Hematopoietic multipotent progenitor cell treated with erythropoietin and hydrocortisone succinate and interleukin-3 and kit ligand, for 17 days (in vitro differentiated cells): ENCODE measurements around the gene RGPD8.
"Not testable (repeated sequence)": the region's sequence is repeated elsewhere in the genome, so short reads cannot be mapped to it uniquely, and the experiment has no call there.

Experiments used
- DNase-seq: peaks from one replicate; pipeline ENCODE4 v3.0.0-alpha.2; 2015; ENCODE audit warnings: low spot score

RGPD8 gene

DNA sequence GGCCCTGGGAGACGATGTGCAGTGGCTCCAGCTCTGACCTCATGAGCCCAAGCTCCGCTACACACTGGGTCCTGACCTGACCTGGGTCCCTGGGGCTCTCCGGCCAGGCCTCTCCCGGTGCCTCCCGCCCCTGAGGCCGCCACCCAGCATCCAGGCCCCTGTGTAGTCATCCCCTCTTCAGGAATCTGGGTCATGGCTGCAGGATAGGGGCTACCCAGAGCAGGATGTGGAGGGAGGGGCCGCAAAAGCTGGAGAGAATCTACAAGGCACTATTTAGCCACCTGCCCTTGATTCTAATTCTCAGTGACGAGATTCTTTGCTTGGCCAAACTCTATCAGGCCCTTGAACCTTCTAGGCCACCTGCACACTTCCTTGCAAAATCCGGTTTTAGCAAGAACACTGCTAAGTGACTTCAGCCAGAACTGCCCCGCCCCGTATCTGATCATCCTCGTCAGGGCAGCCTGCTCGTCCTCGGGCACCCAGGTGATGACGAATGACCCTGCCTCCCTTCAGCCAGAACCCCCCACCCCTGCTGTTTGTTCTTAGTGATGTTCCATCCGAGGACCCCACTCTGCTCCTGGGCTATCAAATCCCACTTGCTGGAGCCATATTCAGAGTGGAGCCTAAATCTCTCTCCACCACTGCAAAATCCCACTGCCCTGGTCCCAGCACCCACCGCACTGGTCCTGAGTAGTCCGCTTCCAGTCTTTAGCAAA, 2.4 kb upstream of the RGPD8 start:
- DNase-seq: not testable (repeated sequence)

DNA sequence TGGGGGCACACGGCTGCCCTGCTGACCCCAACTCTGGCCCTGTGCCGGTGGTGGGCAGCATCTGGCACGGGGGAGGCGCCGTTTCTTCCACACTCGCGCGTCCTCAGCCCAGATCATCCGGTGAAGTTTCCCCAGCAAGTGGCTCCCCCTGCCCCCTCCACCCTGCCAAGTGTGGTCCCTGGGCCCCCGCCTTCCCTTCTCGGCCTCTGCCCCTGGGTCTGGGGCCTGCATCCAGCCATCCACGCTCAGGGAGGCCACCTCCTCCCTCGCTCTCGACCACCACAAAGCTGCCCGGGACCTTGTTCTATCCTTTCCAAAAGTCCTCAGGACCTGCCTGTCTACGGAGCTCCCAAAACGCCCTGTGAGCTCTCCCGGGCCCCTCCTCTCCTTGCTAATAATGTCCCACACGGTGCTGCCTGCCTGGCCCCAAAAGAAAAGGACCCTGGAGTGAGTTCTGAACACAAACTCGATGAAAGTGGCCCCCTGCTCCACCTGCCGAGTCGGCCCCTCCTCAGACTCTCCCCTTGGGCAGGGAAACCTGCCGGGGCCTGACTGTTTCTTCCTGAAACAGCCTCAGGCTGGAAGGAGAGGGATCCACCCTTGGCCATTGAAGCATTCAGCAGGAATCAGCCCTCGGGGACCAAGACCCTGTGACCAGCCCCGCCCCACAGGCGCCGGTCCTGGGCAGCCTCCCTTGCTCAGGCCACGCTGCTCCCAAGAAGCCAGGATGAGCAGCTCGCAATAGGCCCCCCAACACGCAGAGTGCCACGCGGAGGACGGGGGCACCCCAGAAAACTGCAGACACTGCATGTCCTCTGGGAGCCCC, 1.7 kb upstream of the RGPD8 start:
- DNase-seq: not testable (repeated sequence)

DNA sequence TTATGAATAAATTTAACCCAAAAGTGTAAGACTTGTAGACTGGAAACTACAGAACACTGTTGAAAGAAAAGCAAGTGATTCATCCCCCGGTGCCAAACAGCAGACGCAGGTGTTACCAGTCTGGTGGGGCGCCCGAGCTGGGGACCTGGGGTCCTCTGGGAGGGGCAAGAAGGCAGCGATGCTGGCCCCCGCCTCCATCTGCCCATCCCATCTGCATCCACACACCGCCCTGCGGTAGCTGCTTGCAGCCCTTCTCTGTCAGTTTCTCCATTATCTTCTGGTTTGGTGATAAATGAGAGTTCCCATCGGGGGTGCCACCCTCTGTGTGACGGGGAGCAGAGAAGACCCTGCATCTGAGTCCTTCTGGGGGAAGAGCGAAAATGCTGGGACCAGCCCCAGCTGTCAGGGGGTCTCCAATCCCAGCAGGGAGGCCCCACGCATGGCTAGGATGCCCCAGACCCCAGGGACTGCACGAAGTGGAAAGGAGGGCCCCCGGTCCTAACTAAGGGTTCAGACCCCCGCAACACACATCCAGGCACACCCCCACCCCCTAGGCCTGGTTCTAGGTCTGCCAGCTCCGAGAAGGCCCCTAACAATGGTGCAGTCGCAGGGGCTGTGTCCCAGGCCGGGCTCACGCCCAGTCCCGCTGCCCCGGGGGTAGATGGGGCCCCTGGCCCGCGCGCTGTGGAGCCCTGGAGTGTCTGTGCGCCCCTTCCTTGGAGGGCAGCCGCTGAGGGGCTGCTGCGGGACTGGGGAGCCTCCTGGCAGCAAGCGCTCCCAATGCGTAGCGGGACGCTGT, 686 bp upstream of the RGPD8 start:
- DNase-seq: no peak

DNA sequence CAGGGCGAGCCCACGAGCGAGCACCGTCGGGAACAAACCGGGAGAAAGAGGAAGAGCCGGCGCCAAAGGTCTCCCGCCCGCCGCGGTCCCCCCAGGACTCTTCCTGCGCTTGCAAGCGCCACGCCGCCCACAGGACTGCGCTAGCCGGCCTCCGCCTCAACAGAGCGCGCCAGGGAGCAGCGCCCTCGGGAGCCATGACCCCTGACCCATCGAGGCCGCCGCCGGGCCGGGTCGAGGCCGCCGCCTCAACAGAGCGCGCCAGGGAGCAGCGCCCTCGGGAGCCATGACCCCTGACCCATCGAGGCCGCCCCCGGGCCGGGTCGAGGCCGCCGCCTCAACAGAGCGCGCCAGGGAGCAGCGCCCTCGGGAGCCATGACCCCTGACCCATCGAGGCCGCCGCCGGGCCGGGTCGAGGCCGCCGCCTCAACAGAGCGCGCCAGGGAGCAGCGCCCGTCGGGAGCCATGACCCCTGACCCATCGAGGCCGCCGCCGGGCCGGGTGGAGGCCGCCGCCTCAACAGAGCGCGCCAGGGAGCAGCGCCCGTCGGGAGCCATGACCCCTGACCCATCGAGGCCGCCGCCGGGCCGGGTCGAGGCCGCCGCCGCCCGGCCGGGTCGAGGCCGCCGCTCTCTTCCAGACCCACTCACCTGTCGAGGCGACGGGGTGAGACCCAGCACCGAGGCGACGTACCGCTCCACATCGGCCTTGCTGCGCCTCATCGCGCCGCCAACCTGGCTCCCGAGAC, 538 bp downstream of the RGPD8 start:
- DNase-seq: not testable (repeated sequence)

DNA sequence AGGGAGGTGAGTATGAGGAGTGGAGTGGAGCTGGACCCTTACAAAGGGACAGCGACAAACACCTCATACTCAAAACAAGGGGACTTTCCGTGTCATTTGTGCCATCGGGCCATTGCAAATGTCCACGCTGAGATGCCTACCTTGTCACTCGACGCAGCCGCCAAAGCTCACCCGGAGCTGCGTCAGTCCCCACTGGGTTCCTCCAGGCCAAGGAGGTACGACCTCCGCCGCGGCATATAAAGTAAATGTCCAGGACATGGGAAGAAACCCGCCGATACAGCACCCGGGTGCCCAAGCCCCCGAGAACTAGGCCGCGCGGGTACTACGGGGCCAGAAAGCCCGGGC, 1.1 kb downstream of the RGPD8 start:
- DNase-seq: not testable (repeated sequence)

DNA sequence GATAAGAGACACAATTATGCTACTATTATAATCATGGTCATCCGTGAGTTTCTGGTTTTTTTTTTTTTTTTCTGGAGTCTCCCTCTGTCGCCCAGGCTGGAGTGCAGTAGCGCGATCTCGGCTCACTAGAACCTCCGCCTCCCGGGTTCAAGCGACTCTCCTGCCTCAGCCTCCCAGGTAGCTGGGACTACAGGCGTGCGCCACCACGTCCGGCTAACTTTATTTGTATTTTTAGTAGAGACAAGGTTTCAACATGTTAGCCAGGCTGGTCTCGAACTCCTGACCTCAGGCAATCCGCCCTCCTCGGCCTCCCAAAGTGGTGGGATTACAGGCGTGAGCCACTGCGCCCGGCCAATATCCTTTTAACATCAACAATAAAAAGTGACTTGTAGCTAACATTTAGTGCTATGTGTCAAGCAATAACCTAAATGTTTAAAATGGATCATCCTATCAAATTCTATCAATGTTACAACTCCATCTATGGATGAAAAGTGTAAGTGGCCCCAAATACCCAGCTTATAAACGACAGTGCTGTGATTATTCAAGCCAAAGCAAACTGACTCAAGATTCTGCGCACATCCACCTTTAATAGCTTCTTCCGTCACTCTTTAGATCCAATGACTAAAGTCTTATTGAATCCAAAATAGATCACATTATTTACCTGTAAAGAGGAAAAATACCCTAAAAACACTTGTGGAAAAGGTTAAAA, 1.7 kb downstream of the RGPD8 start:
- DNase-seq: not testable (repeated sequence)

DNA sequence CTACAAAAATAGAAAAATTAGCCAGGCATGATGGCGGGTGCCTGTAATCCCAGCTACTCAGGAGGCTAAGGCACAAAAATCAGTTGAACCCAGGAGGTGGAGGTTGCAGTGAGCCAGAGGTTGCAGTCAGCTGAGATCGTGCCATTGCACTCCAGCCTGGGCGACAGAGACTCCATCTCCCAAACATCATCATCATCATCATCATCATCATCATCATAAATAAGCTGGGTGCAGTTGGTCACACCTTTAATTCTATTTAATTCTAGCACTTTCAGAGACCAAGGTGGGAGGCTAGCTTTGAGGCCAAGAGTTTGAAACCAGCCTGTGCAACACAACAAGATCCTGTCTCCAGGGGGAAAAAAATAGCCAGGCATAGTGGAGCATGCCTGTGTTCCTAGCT, 8.9 kb downstream of the RGPD8 start:
- DNase-seq: not testable (repeated sequence)

DNA sequence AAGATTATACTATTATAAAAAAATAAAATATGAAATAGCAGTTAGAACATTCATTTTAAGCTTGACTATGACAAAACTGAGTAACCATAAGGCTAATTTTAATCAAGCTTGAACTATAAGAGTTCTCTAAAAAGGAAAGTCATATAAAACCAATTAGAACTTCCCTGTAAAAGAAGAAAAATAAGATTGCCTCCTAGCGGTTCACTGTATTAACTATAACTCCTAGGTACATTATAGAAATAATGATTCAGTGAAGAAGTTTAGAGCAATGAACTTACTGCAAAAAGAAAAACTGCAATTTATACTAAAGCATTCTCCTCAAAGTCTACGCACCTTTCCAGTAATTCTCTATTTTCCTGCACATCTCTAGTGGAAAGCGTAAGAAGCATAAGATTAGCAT, 16.6 kb downstream of the RGPD8 start:
- DNase-seq: not testable (repeated sequence)

DNA sequence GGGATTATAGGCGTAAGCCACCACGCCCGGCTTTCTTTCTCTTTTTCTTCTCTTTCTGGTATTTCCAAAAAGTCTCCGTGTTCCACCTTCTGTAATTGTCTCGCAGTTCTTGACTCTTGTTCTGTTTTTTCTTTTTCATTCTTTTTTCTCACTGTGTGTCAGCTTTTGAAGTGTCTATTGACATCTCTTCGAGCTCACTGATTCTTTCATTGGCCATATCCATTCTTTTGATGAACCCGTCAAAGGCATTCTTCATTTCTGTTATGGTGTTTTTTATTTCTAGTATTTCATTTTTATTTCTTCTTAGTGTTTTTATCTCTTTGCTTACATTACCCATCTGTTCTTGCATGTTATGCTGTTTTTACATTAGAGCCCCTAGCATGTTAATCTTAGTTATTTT, 73.4 kb downstream of the RGPD8 start:
- not testable (repeated sequence) for DNase-seq

DNA sequence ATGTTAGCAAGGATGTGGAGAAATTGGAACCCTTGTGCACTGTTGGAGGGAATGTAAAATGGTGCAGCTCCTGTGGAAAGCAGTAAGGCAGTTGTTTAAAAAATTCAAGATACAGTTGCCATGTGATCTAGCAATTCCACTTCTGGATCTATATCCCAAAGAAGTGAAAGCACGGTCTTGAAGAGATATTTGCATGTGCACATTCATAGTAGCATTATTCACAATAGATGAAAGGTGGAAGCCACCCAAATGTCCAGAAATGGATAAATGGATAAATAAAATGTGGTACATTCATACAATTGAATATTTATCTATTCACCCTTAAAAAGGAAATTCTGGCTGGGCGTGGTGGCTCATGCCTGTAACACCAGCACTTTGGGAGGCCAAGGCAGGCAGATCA, 79.1 kb downstream of the RGPD8 start:
- DNase-seq: not testable (repeated sequence)

DNA sequence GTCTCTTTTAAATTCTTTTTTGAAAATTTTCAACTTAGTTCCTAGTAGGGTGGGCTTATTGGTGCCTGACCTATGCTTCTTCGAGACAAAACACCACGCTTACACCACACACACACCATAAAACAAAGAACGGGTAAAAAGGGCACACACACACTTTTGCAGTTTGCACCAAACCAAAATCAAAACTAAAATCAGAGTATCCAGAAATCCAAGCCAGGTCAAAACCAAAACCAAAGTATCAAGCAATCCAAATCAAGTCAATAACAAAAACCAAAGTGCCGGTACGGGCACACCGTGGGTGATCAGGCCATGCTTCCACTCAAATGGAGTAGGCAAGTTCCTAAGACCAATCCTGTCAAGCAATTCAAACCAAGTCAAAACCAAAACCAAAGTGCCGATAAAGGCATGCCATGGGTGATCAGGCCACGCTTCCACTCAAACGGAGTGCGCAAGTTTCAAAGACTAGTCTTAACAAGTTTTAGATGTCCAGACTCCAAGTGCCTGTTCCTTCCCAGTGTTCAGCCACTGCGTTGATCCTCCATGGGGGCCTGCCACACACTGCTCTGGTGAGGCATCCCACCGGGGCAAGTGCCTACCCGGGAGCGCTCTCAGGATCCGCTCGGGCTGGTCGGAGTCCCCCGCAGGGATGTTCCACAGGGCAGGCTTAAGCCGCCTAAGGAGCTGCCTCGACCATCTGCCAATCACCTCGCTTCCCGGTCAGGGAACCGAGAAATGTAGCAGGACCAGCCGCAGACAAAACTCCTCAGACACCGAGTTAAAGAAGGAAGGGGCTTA, 80.4 kb downstream of the RGPD8 start:
- not testable (repeated sequence) for DNase-seq

DNA sequence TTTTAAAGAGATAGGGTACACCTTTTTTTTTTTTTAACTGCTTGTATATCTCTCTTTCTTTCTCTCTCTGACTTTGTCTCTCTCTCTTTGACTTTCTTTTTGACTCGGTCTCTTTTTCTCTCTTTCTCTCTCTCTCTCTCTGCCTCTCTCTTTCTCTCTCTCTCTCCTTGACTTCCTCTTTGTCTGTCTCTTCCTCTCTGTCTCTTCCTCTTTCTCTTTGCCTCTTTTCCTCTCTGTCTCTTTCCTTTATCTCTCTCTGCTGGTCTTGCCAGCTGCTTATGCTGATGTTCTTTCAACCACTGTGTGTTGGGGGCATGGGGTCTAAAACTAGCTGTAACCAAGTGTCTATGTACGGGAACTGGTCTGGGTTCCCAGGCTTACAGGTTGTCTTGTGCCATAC, 81.2 kb downstream of the RGPD8 start:
- DNase-seq: not testable (repeated sequence)

DNA sequence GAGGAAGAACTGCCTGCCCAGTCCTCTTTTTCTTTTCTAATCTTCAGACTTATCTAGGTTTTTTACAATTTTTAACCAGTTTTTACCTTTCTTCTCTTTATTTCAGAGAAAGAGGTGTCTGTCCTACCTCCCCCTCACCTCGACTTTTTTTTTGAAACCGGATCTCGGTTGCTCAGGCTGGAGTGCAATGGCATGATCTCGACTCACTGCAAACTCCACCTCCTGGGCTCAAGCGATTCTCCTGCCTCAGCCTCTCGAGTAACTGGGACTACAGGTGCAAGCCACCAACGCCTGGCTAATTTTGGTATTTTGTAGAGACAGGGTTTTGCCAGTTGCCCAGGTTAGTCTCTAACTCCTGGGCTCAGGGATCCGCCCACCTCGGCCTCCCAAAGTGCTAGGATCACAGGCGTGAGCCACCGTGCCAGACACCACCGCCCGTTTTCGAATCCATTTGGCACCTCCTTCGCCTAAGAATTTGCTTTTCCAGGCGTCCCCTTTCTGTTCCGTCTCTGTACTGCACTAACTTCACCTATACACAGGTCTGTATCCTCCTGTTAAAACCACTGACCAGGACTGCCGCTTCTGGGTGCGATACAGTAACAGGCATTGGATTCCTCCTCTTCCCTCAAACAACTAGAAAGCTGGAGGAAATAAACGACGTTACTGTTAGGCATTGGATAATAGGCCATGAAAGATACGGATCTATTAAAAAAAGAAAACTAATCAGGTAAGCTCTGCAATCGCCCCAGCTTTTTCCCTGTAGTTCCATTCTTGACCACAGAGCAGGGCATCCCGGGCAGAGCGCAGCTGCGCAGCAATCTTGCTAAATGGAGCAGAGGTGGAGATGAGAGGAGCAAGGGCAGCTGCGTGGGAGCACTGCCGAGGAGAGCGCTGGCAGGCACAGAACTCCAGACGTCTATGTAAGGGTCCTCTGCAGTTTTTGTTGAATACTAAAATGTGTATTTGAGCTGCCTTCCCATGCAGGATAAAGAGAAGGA, 88.1 kb downstream of the RGPD8 start:
- DNase-seq: no peak

DNA sequence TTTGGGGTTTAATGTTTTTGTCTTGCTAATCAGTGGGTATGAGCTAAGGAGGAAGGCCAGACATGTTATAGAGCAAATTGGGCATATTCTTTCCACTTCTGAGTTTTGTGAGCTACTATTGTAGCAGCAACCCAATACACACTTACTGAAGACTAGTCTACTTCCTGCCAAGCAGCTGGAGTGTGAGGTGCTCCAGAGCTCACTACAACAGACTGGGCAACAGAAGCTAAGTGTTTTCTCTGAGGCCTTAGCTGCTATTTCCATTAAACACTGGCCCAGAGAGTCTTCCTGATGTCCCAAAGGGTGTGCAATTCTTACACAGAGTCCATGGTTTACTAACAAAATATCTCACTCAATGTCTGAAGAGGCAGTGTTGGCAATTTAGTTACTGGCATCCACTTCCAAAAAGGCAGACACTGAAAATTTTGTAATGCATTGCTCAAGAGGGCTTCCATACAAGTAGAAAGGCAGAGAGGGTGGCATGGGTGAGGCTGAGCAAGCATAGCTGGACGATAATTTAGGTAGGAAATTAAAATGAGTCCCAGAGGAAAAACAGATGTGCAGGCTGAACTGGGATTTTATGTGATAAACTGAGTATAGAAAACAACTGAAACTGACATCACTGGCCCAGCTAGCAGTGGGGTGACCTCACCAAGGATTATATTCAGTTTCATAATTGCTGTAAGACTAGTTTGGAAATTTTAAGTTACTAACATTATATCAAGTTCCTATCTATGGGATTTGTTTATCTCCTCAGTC, 89.4 kb downstream of the RGPD8 start:
- peak; percentile 3 for DNase-seq

DNA sequence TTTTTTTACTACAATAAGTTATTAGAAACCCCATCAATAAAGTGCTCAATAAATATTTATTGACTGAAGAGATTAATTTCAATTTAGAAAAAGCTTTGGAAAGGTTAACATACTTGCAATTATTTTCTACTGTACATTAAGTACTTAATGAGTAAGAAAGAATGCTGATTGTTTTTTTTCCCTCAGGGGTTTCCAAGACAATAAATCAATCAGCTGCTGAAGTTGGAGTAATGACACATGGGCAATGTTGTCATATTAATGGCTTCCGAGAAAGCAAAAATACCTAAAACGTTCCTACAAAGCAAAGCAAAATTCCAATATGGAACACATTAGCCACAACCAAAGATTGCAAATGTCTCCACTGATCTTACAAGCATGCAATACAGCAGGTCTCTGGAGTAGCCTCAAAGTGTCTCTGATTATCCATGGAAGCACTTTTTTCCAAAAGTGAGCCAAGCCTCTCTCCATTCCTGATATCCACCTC, 91.3 kb downstream of the RGPD8 start:
- no peak for DNase-seq

DNA sequence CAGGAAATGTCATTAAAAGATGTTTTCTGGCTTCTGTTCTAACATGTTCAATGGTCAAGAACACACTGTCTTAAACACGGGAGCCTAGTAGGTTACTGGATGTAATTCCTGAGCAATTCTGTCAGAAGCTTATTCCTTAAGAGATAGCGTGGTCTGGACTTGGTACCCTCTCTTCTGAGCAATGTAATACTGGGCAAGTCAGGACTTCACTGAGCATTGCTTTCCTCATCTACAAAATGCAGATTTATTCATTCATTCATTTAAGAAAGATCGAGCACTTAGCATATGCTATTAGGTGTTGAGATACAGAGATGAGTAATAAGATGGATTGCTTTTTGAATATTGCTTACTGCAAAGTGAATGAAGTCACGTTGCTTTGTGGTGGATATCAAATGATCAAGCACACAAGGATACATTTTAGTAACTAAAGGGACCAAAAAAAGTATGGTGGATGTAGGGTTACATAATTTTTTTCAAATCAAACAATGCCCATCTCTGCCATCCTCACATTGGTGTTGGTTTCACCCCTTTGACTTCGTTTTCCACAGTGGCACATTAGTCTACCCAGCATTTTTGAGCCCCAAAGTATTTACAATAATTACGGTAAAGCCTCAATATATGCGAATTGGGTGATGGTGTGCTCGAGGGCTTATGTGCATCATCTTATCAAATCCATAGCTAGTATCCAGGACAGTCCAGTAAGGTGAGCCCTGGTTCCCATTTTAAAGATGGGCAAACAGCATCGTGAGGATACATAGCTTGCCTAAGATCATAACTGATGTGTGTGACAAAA, 92.8 kb downstream of the RGPD8 start:
- DNase-seq: no peak

DNA sequence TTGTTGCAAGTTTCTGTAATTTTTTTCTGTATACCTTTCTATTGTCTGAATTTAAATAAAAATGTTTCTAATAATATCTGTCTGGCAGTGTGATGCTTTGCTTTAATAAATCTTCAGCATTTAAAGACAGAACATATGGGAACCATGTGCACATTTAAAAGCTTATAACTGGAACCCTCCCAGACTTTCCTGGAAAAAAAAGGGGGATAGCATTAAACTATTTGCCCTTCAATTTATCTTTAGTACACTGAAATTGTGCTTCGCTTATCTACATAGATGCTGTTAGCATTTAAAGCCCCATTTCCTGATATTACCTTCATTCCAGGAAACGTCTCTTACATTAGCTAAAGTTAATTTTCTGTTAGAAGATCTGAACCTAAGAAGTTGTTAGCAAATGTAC, 93.5 kb downstream of the RGPD8 start:
- no peak for DNase-seq
